Measurements from ENCODE around the gene GRIA1. TPM values are rescaled to one million over a fixed set of nuclear protein-coding genes. Genes with fewer than 3 reads are reported as not detected.
"Not testable (repeated sequence)": the region's sequence is repeated elsewhere in the genome, so short reads cannot be mapped to it uniquely, and the experiment has no call there.

GRIA1 gene
- total and polyA plus RNA-seq, 10 of the 15 experiments (the other 5 are each of a cell fraction or from before 2014, with no cell fraction given), result 0.04 to 0.18 (median 0.04) TPM; not detected in 7

DNA sequence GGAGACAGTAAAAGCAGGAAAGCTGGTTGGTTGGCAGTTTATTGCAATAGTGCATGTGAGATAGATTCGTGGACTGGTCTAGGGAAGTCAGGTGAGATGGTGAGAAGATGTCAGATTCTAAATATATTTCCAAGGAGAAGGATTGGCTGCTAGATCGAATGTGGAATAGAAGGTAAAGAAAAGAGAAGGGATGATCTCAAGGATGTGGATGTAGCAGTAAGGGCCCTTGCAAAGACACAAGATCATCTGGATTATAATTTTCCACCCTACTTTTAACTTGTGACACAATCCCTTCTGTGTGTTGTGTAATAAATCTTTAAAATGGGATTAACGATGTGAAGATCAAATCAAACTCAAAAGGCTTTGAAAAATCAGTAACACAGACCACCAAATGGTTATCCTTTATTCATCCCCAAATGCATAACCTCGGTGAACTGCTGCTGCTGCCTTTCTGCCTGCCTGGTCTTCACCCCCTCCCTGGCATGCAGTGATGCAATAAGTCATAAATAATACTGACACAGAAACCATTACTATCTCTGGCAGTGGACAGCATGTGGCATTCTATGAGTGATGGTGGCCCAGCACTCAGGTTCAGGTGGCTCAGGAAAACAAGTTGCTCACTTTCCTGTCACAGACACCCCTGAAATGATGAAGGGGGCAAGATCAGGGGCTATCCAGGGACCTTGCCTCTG lies 369.9 kb downstream of the GRIA1 start:
- Histone ChIP-seq H3K4me2 (ENCODE audit: control insufficient read depth, insufficient read depth) (no peak overlapping the region), H3K27ac (ENCODE audit: control insufficient read depth, insufficient read depth) (no peak overlapping the region), H3K9ac (ENCODE audit: control insufficient read depth, insufficient read depth, low read length) (no peak overlapping the region), H3K9me3 (replicated peaks; ENCODE audit: control insufficient read depth, insufficient read depth, low read length) (no peaks in the 10 kb centered on the region), H3K4me3 (no peak overlapping the region), H3K36me3 (ENCODE audit: control insufficient read depth in 2 of 2, insufficient read depth in 2 of 2, low read length in 1 of 2) (no peaks in the 10 kb centered on the region), H4K20me1 (ENCODE audit: control insufficient read depth, insufficient read depth) (no peaks in the 10 kb centered on the region), H2AFZ (ENCODE audit: control insufficient read depth, low read depth, low read length) (no peak overlapping the region), H3K27me3 (replicated peaks in 1 of 2; ENCODE audit: control insufficient read depth in 2 of 2, insufficient read depth in 2 of 2, low read length in 1 of 2) (no peaks in the 10 kb centered on the region; a peak in 1 of 4 replicates), H3K4me1 (ENCODE audit: control insufficient read depth, insufficient read depth, low read length) (no peaks in the 10 kb centered on the region), H3K79me2 (ENCODE audit: control insufficient read depth, insufficient read depth, low read length) (no peaks in the 10 kb centered on the region)
- 2% methylated on average over 4 of the region's 4 CpGs for WGBS (ENCODE audit: insufficient coverage, insufficient replicate concordance, low lambda C conversion rate, missing lambda C conversion rate)
- POLR2A ChIA-PET, result no interaction called here
- FAIRE-seq (no peak), ATAC-seq (no peak), DNase-seq (ENCODE audit: low read depth, low spot score) (no peak)
- no TSS peak for BruUV-seq (replicated peaks)
- CTCF ChIA-PET, result interaction anchor here (1.6 kb wide), 1 partner anchor 19 kb away, joined by 4 read pairs; no protein-coding TSS in a partner anchor
- RAD21 ChIA-PET (ENCODE audit: unreplicated experiment), result no interaction called here
- no peak for TF ChIP-seq BHLHE40 (IDR thresholded peaks at IDR 0.05; ENCODE audit: borderline replicate concordance in 1 of 2, low read depth in 2 of 2, low read length in 1 of 2)
- TF ChIP-seq STAT3 (IDR thresholded peaks at IDR 0.05; ENCODE audit: low read depth, low read length), result no peak
- TF ChIP-seq, protein P1, sequence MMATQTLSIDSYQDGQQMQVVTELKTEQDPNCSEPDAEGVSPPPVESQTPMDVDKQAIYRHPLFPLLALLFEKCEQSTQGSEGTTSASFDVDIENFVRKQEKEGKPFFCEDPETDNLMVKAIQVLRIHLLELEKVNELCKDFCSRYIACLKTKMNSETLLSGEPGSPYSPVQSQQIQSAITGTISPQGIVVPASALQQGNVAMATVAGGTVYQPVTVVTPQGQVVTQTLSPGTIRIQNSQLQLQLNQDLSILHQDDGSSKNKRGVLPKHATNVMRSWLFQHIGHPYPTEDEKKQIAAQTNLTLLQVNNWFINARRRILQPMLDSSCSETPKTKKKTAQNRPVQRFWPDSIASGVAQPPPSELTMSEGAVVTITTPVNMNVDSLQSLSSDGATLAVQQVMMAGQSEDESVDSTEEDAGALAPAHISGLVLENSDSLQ (IDR thresholded peaks at IDR 0.05), result no peak
- TF ChIP-seq, protein P2, sequence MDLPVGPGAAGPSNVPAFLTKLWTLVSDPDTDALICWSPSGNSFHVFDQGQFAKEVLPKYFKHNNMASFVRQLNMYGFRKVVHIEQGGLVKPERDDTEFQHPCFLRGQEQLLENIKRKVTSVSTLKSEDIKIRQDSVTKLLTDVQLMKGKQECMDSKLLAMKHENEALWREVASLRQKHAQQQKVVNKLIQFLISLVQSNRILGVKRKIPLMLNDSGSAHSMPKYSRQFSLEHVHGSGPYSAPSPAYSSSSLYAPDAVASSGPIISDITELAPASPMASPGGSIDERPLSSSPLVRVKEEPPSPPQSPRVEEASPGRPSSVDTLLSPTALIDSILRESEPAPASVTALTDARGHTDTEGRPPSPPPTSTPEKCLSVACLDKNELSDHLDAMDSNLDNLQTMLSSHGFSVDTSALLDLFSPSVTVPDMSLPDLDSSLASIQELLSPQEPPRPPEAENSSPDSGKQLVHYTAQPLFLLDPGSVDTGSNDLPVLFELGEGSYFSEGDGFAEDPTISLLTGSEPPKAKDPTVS (IDR thresholded peaks at IDR 0.05; ENCODE audit: low read depth, low read length), result no peak
- TF ChIP-seq TAF1 (IDR thresholded peaks at IDR 0.05; ENCODE audit: borderline replicate concordance, low read depth, low read length), result no peak
- no peak for TF ChIP-seq RB1 (IDR thresholded peaks at IDR 0.05; ENCODE audit: borderline replicate concordance)
- TF ChIP-seq CBX5 (IDR thresholded peaks at IDR 0.05; ENCODE audit: low read depth), result no peak
- no peak for TF ChIP-seq BRCA1 (IDR thresholded peaks at IDR 0.05; ENCODE audit: low read depth, low read length)
- no peak for TF ChIP-seq POLR2AphosphoS2 (IDR thresholded peaks at IDR 0.05; ENCODE audit: low read depth, low read length)
- no peak for TF ChIP-seq RAD21 (IDR thresholded peaks at IDR 0.05; ENCODE audit: insufficient read depth, low read depth, low read length)
- TF ChIP-seq STAT1 (conservative IDR thresholded peaks at IDR 0.05), result no peak
- TF ChIP-seq SRF (IDR thresholded peaks at IDR 0.05; ENCODE audit: low read depth in 2 of 2, low read length in 2 of 2), result no peak
- no peak for TF ChIP-seq FOS (IDR thresholded peaks at IDR 0.05; ENCODE audit: borderline replicate concordance, extremely low read depth, insufficient read length)
- SMC1A ChIA-PET (ENCODE audit: uncharacterized antibody, unreplicated experiment), result no interaction called here
- intact Hi-C loops (cut with micrococcal nuclease; ENCODE audit: unreplicated experiment), result no loop called here
- in situ Hi-C loops (cut with MboI), result no loop called here

DNA sequence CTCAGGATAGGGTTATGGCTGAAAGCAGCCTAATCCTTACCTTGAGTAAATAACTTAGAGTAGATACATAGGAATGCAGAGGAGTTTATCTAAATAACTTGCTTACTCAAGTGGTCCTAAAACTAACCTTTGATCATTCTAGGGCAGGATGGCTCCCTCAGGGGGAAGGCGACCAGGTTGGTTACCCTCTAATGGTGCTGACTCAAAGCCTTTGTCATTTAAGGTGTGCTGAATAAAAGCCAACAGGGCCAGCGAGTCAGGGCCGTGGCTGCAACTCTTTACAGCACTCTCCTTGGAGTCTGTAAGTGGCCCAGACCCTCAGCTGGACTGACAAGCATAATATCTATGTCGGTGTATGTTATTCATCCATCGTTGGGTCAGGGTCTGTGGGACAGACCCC lies 372.4 kb downstream of the GRIA1 start:
- BruUV-seq (replicated peaks); in situ Hi-C loops (cut with MboI): not testable (repeated sequence)

More for the DNA sequence above, 372.4 kb downstream of the GRIA1 start:
- RAD21 ChIA-PET (ENCODE audit: unreplicated experiment); intact Hi-C loops (cut with micrococcal nuclease; ENCODE audit: unreplicated experiment); H2AFZ ChIP-seq (ENCODE audit: control insufficient read depth, low read depth, low read length); CTCF ChIA-PET; H3K27me3 ChIP-seq (replicated peaks in 1 of 2; ENCODE audit: control insufficient read depth in 2 of 2, insufficient read depth in 2 of 2, low read length in 1 of 2); H3K9me3 ChIP-seq (replicated peaks; ENCODE audit: control insufficient read depth, insufficient read depth, low read length); H3K4me1 ChIP-seq (ENCODE audit: control insufficient read depth, insufficient read depth, low read length); H3K27ac ChIP-seq (ENCODE audit: control insufficient read depth, insufficient read depth); ATAC-seq; FAIRE-seq; H4K20me1 ChIP-seq (ENCODE audit: control insufficient read depth, insufficient read depth); H3K4me3 ChIP-seq; H3K36me3 ChIP-seq (ENCODE audit: control insufficient read depth in 2 of 2, insufficient read depth in 2 of 2, low read length in 1 of 2); DNase-seq (ENCODE audit: low read depth, low spot score); SMC1A ChIA-PET (ENCODE audit: uncharacterized antibody, unreplicated experiment); H3K9ac ChIP-seq (ENCODE audit: control insufficient read depth, insufficient read depth, low read length); H3K4me2 ChIP-seq (ENCODE audit: control insufficient read depth, insufficient read depth); H3K79me2 ChIP-seq (ENCODE audit: control insufficient read depth, insufficient read depth, low read length); POLR2A ChIA-PET: not testable (repeated sequence)
- 6% methylated on average over 5 of the region's 5 CpGs for WGBS (ENCODE audit: insufficient coverage, insufficient replicate concordance, low lambda C conversion rate, missing lambda C conversion rate)

Measured in GM12878 (cell line).